SK-N-SH treated with all-trans-retinoic acid at 6 μM for 48 hours (cell line): ENCODE results near the gene REV3L.

Experiments used
- ARNTL ChIP-seq: fragments of 450-650 bp; formaldehyde crosslinking; IDR thresholded peaks from 2 replicates; pipeline ENCODE4 v1.5.0; 2020; ENCODE audit warnings: low read depth, mild to moderate bottlenecking, moderate library complexity, borderline replicate concordance
- GLIS3 ChIP-seq: fragments of 250-450 bp; sonication (Bioruptor Pico); IDR thresholded peaks from 2 replicates; pipeline ENCODE4 v1.5.0; 2020; ENCODE audit warnings: mild to moderate bottlenecking, moderate library complexity
- TSHZ2 ChIP-seq: fragments of 250-450 bp; sonication (Bioruptor Pico); IDR thresholded peaks from 2 replicates; pipeline ENCODE4 v1.5.0; 2020; ENCODE audit warnings: mild to moderate bottlenecking, moderate library complexity

DNA sequence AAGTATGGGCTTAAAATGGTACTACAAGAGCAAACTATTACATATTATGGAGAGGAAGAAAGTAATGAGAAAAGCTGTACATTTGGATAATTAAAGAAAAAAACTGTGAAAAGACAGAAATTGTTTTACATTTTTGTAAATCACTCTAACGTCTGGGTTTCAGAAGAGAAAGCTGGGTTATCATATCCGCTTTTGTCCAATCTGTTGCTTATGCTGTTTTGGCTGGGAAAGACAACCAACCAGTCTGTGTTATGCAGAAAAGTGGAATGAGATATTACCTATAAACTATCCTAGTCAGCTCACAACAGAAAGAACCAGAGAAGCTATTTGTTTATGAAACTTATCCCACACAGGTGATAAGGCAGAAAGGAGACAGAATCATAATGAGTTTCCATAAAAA is 32.4 kb downstream of the REV3L start:
- TF ChIP-seq TSHZ2 (CRISPR knock-in tag) (no peak), GLIS3 (CRISPR knock-in tag) (no peak), ARNTL (no peak)
